Astrocyte of the spinal cord (primary cell): ENCODE results near the gene KRTAP1-5.

ENCODE experiments used
- DNase-seq: peaks from one replicate; pipeline ENCODE4 v3.0.0; 2011; ENCODE audit warnings: low read depth, low spot score
- H3K4me3 ChIP-seq: 2 replicates; pipeline ENCODE4 v1.5.1; 2011; ENCODE audit warnings: low read depth, mild to moderate bottlenecking, low read length, moderate library complexity
- CTCF ChIP-seq: IDR thresholded peaks from 2 replicates; pipeline ENCODE4 v1.5.1; 2012; ENCODE audit warnings: low read depth, mild to moderate bottlenecking, low read length, inconsistent platforms
- in situ Hi-C: cut with HindIII; loops from 2 replicates; pipeline ENCODE4 v1.10.0; 2017; ENCODE audit warnings: low sequenced_read_pairs

Gene KRTAP1-5

DNA sequence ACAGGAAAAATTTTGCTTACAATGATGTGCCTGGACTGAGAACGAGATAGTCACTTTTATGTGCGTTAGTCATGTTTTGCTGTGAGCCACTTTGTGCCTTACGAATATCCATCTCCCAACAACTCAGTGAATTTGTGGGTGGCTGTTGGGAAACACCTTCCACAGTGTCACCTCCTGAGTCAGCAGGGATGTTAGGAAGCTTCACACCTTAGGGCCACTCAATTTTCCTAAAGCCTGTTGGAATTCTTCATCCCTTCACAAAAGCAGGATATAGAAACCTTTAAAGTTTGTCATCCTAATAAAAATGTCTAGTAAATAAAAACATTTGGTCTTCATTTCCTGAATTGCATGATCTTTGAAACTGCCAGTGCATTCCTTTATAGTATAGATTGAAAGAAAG lies 13.8 kb downstream of the KRTAP1-5 start:
- TF ChIP-seq CTCF, result no peak
- no peak overlapping the region for H3K4me3 ChIP-seq
- no peak for DNase-seq
- in situ Hi-C loops, result no loop called here

DNA sequence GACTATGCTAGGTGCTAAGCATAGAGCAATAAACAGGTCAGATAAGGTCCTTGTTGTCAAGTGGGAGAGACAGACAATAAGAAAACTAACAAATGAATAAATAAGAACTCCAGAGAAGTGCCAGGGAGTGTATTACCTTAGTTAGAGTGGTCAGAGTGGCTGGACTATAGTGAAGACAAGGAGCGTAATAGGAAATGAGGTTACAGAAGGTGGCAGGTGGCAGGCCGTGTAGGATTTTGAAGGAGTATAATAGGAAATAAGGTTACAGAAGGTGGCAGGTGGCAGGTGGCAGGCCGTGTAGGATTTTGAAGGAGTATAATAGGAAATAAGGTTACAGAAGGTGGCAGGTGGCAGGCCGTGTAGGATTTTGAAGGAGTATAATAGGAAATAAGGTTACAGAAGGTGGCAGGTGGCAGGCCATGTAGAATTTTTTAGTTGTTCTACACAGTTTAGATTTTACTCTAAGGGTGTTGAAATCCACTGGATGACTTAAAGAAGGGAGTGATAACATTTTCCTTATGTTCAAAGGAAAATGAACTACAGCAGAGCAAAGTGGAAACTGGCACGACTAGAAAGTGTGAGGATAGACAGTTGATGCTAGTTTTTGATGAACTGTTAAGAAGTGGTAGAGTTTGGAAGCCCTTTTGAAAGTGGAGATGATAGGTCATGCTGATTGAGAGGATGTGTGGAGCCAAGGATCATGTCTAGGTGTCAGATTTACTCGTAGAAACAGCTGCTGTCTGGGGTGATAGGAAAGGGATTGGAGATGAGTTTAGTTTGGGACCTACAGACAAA lies 14.5 kb downstream of the KRTAP1-5 start:
- in situ Hi-C loops, result no loop called here
- H3K4me3 ChIP-seq, result no peak overlapping the region
- no peak for DNase-seq
- no peak for TF ChIP-seq CTCF

DNA sequence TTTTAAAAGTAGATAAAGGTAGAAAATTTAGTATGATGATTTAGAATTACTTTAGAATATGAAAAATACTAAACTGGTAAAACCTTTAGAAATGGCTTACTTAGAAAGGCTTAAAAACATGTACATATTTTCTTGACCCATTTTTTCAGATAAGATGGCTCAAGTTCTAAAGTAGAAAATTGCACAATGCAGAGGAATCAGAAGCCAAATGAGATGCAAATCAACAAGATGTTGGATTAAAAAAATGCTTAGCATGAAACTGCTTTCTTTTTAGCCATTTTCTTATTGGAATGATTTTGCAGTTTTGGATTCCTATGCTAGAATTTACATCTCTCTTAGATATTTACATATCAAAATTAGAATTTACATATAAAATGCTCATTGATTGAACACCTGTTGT lies 16.6 kb downstream of the KRTAP1-5 start:
- in situ Hi-C loops, result no loop called here
- no peak for TF ChIP-seq CTCF
- H3K4me3 ChIP-seq, result no peak overlapping the region
- no peak for DNase-seq

DNA sequence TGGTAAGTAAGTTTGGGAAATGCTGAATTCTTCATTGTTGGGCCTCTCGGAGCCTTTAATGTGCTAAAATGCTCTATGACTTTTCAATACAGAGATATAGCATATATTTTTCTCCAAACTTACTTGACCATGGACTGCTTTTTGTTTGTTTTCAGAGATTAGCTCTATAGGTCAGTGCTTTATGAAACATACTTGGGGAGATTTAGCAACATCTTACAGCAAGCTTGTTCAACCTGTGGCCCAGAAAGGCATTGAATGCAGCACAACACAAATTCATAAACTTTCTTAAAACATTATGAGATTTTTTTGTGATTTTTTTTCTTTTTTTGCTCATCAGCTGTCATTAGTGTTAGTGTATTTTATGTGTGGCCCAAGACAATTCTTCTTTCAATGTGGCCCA lies 17.1 kb downstream of the KRTAP1-5 start:
- no peak for TF ChIP-seq CTCF
- in situ Hi-C loops, result no loop called here
- DNase-seq, result no peak
- no peak overlapping the region for H3K4me3 ChIP-seq

- no peak for TF ChIP-seq CTCF
- no peak overlapping the region for H3K4me3 ChIP-seq
- DNase-seq, result no peak
- in situ Hi-C loops, result no loop called here
Observed at GRCh38 chr17:41009301-41009760, 17.7 kb downstream of the KRTAP1-5 start.

DNA sequence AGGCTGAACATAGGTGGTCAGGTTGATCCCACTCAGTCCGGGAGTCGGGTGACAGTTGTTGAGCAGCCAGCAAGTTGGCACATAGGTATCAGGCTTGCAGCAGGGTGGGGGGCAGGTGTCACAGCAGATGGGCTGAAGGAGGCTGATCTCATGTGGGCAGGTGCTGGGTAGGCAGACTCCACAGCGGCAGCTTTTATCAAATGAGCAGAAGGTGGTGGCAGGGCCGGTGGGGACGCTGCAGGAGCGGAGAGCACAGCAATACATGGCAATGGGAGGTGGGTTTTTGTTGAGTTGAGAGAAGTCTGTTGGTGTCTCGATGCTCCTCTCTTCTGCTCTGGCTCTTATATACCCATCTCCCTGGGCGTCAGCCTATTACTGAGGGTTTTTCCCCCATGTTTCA lies 18.2 kb downstream of the KRTAP1-5 start, which contains the start of gene KRTAP3-1:
KRTAP3-1 (minus strand) TSS at position 318 of the 400 bp plus-strand sequence; CDS start at position 264, 54 bp downstream.
- no peak for TF ChIP-seq CTCF
- in situ Hi-C loops, result no loop called here
- DNase-seq, result no peak
- no peak within 1 kb of the TSS for H3K4me3 ChIP-seq
